GM19193 (cell line): Measurements from ENCODE around the gene TRIM66.

Source experiments
- POLR2A ChIP-seq: IDR thresholded peaks from 4 replicates; pipeline ENCODE4 v1.6.1; 2011; ENCODE audit not compliant: insufficient read depth, insufficient read length; ENCODE audit errors: extremely low read depth

Gene TRIM66

GRCh38 chr11:8593935-8594909 lies 88.2 kb downstream of the TRIM66 start, which contains the start of gene STK33:
Gene STK33, minus strand, starts transcription at chr11:8594228. Its CDS starts 119,323 bp downstream, at chr11:8474905.
- TF ChIP-seq POLR2A, result peak; percentile 69

- no peak for TF ChIP-seq POLR2A
These were observed 89.0 kb downstream of the TRIM66 start for GRCh38 chr11:8593455-8593854.

GRCh38 chr11:8587915-8588314 lies 94.5 kb downstream of the TRIM66 start:
- TF ChIP-seq POLR2A, result no peak

- TF ChIP-seq POLR2A, result no peak
These were observed 95.7 kb downstream of the TRIM66 start for GRCh38 chr11:8586805-8587204.

GRCh38 chr11:8586184-8586583 lies 96.3 kb downstream of the TRIM66 start:
- TF ChIP-seq POLR2A, result no peak

GRCh38 chr11:8584511-8584910 lies 98.0 kb downstream of the TRIM66 start:
- TF ChIP-seq POLR2A, result no peak

- TF ChIP-seq POLR2A, result no peak
These were observed 98.4 kb downstream of the TRIM66 start for GRCh38 chr11:8584082-8584481.

- no peak for TF ChIP-seq POLR2A
These were observed 101.2 kb downstream of the TRIM66 start for GRCh38 chr11:8581300-8581699.

GRCh38 chr11:8577791-8578581 lies 104.5 kb downstream of the TRIM66 start:
- no peak for TF ChIP-seq POLR2A

- no peak for TF ChIP-seq POLR2A
These were observed 107.7 kb downstream of the TRIM66 start for GRCh38 chr11:8574798-8575197.

- no peak for TF ChIP-seq POLR2A
These were observed 108.7 kb downstream of the TRIM66 start for GRCh38 chr11:8573777-8574176.

GRCh38 chr11:8567602-8568198 lies 114.8 kb downstream of the TRIM66 start:
- no peak for TF ChIP-seq POLR2A

GRCh38 chr11:8566613-8567210 lies 115.8 kb downstream of the TRIM66 start:
- TF ChIP-seq POLR2A, result no peak

- no peak for TF ChIP-seq POLR2A
These were observed 117.9 kb downstream of the TRIM66 start for GRCh38 chr11:8564526-8564925.
